Measurements from ENCODE around the gene IRX1.

IRX1 gene

DNA sequence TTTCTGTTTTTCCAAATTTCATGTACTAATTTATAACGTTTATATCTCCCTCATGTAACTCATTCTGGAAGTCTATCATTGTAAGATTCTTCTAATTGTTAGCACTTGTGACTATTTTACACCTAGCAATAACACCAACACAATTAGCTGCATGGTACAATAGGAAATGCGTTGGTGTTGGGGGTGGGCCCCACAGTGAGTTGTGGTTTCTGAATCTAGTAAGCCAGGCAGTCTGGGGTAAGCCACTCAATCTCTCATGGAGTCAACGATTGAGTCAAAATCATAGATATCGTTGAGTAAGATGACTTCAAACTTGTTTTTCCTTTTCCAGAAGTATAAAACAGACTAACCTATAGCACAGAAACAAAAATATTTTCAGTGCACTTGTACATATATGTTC is 30.0 kb downstream of the IRX1 start:
- Histone ChIP-seq H3K27me3 (replicated peaks in 2 of 5; ENCODE audit: control insufficient read depth in 4 of 5, insufficient read depth in 5 of 5, low read length in 4 of 5) (peaks cover 0 to 4% (median 0%) of the 10 kb centered on the region in 5 experiments), H3K4me1 (ENCODE audit: control extremely low read depth in 1 of 4, control insufficient read depth in 4 of 4, insufficient read depth in 4 of 4, low read length in 3 of 4) (no peaks in the 10 kb centered on the region), H3K9me3 (ENCODE audit: control extremely low read depth in 1 of 5, control insufficient read depth in 4 of 5, insufficient read depth in 2 of 5, low read depth in 1 of 5, low read length in 4 of 5) (no peaks in the 10 kb centered on the region), H3K27ac (ENCODE audit: insufficient read depth in 1 of 2, low read depth in 1 of 2, low read length in 2 of 2, poor library complexity in 1 of 2, severe bottlenecking in 2 of 2) (no peak overlapping the region), H3K36me3 (ENCODE audit: control insufficient read depth in 4 of 4, insufficient read depth in 4 of 4, low read length in 3 of 4) (no peaks in the 10 kb centered on the region), H3K4me3 (ENCODE audit: control insufficient read depth in 1 of 7, extremely low read depth in 1 of 7, insufficient read depth in 4 of 7, low read depth in 2 of 7, low read length in 6 of 7) (no peak overlapping the region)
- CTCF ChIA-PET, result no interaction called here
- no peak for DNase-seq
- 88% methylated on average over 4 of the region's 4 CpGs for WGBS (ENCODE audit: insufficient coverage)
- POLR2A ChIA-PET, result no interaction called here

DNA sequence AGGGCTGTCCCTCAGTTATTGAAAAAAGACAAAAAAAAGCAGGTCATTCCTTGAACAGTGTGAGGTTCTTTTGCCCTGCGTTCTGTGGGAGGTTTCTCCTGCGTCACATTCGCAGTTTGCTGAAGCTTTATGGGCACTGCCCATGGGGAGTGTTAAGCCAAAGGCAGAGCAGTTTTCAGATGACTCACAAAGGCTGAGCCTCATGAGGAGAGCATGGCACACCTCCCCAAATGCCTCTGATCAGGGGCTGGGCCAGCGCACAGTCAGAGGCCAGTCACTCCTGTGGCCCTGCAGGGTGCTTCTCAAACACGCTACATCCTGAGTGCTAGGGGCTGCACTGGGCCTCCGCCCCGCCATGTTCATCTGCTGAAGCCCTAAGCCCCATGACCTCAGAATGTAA is 38.4 kb downstream of the IRX1 start:
- POLR2A ChIA-PET, result no interaction called here
- CTCF ChIA-PET, result no interaction called here
- no peak overlapping the region for H3K27ac ChIP-seq (ENCODE audit: insufficient read depth in 1 of 2, low read depth in 1 of 2, low read length in 2 of 2, poor library complexity in 1 of 2, severe bottlenecking in 2 of 2)

DNA sequence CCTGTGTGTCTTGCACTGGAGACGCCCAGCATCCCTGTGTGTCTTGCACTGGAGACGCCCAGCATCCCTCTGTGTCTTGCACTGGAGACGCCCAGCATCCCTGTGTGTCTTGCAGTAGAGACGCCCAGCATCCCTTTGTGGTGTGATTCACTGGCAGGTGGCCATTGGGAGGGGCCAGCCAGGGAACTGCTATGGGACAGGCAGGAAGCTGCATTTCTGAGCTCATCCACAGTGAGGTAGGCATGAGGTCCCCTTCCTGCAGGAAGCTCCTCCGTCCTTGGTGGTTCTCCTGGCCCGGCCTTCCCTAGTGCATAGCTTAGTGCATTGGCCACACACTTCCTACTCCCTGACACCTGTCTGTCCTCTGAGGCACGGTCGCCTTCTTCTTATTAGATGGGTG is 43.5 kb downstream of the IRX1 start:
- H3K27me3 ChIP-seq (replicated peaks in 2 of 5; ENCODE audit: control insufficient read depth in 4 of 5, insufficient read depth in 5 of 5, low read length in 4 of 5), result peaks cover 0 to 2% (median 0%) of the 10 kb centered on the region in 5 experiments

More for the DNA sequence above, 38.4 kb downstream of the IRX1 start:
- no peaks in the 10 kb centered on the region for H3K9me3 ChIP-seq (ENCODE audit: control extremely low read depth in 1 of 5, control insufficient read depth in 4 of 5, insufficient read depth in 2 of 5, low read depth in 1 of 5, low read length in 4 of 5)
- DNase-seq, result no peak
- no peaks in the 10 kb centered on the region for H3K4me1 ChIP-seq (ENCODE audit: control extremely low read depth in 1 of 4, control insufficient read depth in 4 of 4, insufficient read depth in 4 of 4, low read length in 3 of 4)
- H3K4me3 ChIP-seq (ENCODE audit: control insufficient read depth in 1 of 7, extremely low read depth in 1 of 7, insufficient read depth in 4 of 7, low read depth in 2 of 7, low read length in 6 of 7), result no peak overlapping the region
- 100% methylated on average over 7 of the region's 7 CpGs for WGBS (ENCODE audit: insufficient coverage)
- H3K27me3 ChIP-seq (replicated peaks in 2 of 5; ENCODE audit: control insufficient read depth in 4 of 5, insufficient read depth in 5 of 5, low read length in 4 of 5), result peaks cover 0 to 4% (median 0%) of the 10 kb centered on the region in 5 experiments
- no peaks in the 10 kb centered on the region for H3K36me3 ChIP-seq (ENCODE audit: control insufficient read depth in 4 of 4, insufficient read depth in 4 of 4, low read length in 3 of 4)

DNA sequence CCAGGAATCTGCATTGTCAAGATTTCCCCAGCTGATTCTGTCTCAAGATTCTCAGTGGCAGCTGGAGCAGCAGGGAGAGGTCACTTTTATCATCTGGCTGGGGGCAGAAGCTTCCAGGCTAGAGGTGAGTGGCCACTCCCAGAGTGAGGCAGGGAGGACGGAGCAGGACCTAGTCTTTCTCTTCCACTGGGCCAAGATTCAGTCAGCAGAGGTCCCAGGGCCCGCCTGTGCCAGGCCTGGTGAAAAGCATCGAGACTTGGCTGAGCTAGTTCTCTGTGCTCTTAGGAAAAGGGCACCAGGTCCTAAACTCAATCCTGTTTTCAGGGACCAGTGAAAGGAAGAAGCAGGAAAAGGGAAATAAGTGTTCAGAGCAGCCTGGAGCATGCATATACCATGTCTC is 46.6 kb downstream of the IRX1 start:
- no peak overlapping the region for H3K4me3 ChIP-seq (ENCODE audit: control insufficient read depth in 1 of 7, extremely low read depth in 1 of 7, insufficient read depth in 4 of 7, low read depth in 2 of 7, low read length in 6 of 7)
- DNase-seq, result no peak
- peaks cover 0 to 2% (median 0%) of the 10 kb centered on the region in 5 experiments for H3K27me3 ChIP-seq (replicated peaks in 2 of 5; ENCODE audit: control insufficient read depth in 4 of 5, insufficient read depth in 5 of 5, low read length in 4 of 5)
- H3K27ac ChIP-seq (ENCODE audit: insufficient read depth in 1 of 2, low read depth in 1 of 2, low read length in 2 of 2, poor library complexity in 1 of 2, severe bottlenecking in 2 of 2), result no peak overlapping the region
- 91% methylated on average over 3 of the region's 3 CpGs for WGBS (ENCODE audit: insufficient coverage)
- no peaks in the 10 kb centered on the region for H3K9me3 ChIP-seq (ENCODE audit: control extremely low read depth in 1 of 5, control insufficient read depth in 4 of 5, insufficient read depth in 2 of 5, low read depth in 1 of 5, low read length in 4 of 5)
- H3K4me1 ChIP-seq (ENCODE audit: control extremely low read depth in 1 of 4, control insufficient read depth in 4 of 4, insufficient read depth in 4 of 4, low read length in 3 of 4), result no peaks in the 10 kb centered on the region
- POLR2A ChIA-PET, result no interaction called here
- CTCF ChIA-PET, result interaction anchor here (1.2 kb wide), 1 partner anchor 232 kb away, joined by 4 read pairs; no protein-coding TSS in a partner anchor
- H3K36me3 ChIP-seq (ENCODE audit: control insufficient read depth in 4 of 4, insufficient read depth in 4 of 4, low read length in 3 of 4), result no peaks in the 10 kb centered on the region

More for the DNA sequence above, 43.5 kb downstream of the IRX1 start:
- DNase-seq, result no peak
- Histone ChIP-seq H3K36me3 (ENCODE audit: control insufficient read depth in 4 of 4, insufficient read depth in 4 of 4, low read length in 3 of 4) (no peaks in the 10 kb centered on the region), H3K4me1 (ENCODE audit: control extremely low read depth in 1 of 4, control insufficient read depth in 4 of 4, insufficient read depth in 4 of 4, low read length in 3 of 4) (no peaks in the 10 kb centered on the region), H3K9me3 (ENCODE audit: control extremely low read depth in 1 of 5, control insufficient read depth in 4 of 5, insufficient read depth in 2 of 5, low read depth in 1 of 5, low read length in 4 of 5) (no peaks in the 10 kb centered on the region), H3K27ac (ENCODE audit: insufficient read depth in 1 of 2, low read depth in 1 of 2, low read length in 2 of 2, poor library complexity in 1 of 2, severe bottlenecking in 2 of 2) (no peak overlapping the region), H3K4me3 (ENCODE audit: control insufficient read depth in 1 of 7, extremely low read depth in 1 of 7, insufficient read depth in 4 of 7, low read depth in 2 of 7, low read length in 6 of 7) (no peak overlapping the region)
- ChIA-PET POLR2A (no interaction called here), CTCF (no interaction called here)
- 89% methylated on average over 2 of the region's 8 CpGs for WGBS (ENCODE audit: insufficient coverage)

DNA sequence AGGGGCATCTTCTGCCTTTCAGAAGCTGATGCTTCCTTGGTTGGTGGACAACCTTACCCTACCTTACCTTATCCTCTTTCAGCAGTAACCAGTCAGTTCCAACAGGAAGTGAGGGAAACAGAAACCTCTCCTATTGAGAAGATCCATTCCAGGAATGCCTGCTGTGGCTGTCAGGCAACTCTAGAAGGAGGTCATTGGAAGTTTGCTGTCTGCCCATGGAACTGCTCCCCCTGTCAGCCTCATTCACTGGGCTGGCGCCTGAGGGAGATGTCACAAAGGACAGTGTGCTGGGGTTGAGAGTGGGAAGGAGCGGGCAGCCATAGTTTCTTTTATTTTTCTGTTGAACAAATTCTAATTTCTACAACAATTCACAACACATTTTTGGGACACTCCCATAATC is 54.7 kb downstream of the IRX1 start:
- DNase-seq, result no peak
- no peaks in the 10 kb centered on the region for H3K27me3 ChIP-seq (replicated peaks in 2 of 5; ENCODE audit: control insufficient read depth in 4 of 5, insufficient read depth in 5 of 5, low read length in 4 of 5)
- WGBS (ENCODE audit: insufficient coverage), result 60% methylated on average over 1 of the region's 2 CpGs
- no peak overlapping the region for H3K27ac ChIP-seq (ENCODE audit: insufficient read depth in 1 of 2, low read depth in 1 of 2, low read length in 2 of 2, poor library complexity in 1 of 2, severe bottlenecking in 2 of 2)
- H3K4me3 ChIP-seq (ENCODE audit: control insufficient read depth in 1 of 7, extremely low read depth in 1 of 7, insufficient read depth in 4 of 7, low read depth in 2 of 7, low read length in 6 of 7), result no peak overlapping the region
- no peaks in the 10 kb centered on the region for H3K9me3 ChIP-seq (ENCODE audit: control extremely low read depth in 1 of 5, control insufficient read depth in 4 of 5, insufficient read depth in 2 of 5, low read depth in 1 of 5, low read length in 4 of 5)
- H3K36me3 ChIP-seq (ENCODE audit: control insufficient read depth in 4 of 4, insufficient read depth in 4 of 4, low read length in 3 of 4), result no peaks in the 10 kb centered on the region
- H3K4me1 ChIP-seq (ENCODE audit: control extremely low read depth in 1 of 4, control insufficient read depth in 4 of 4, insufficient read depth in 4 of 4, low read length in 3 of 4), result no peaks in the 10 kb centered on the region
- ChIA-PET POLR2A (no interaction called here), CTCF (no interaction called here)

DNA sequence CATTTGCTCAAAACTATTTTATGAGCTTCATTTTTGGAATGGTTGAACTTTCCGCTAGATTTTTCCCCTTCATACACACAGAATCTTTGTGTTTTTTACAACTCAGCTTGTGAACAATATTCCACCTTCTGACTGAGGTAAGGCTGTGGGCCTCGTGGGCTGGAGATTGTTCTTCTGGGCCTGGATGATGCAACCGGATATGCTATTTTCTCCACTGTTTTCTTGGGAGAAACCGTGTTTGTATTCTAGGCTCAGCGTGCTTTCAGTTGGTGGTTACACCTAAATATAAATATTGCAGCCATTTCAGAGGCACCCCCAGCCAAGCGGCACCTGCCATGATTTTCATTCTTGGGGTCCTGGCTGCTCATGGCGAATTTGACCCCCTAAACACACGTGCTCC is 55.2 kb downstream of the IRX1 start:
- no peak overlapping the region for H3K4me3 ChIP-seq (ENCODE audit: control insufficient read depth in 1 of 7, extremely low read depth in 1 of 7, insufficient read depth in 4 of 7, low read depth in 2 of 7, low read length in 6 of 7)
- CTCF ChIA-PET, result no interaction called here
- POLR2A ChIA-PET, result no interaction called here
- H3K36me3 ChIP-seq (ENCODE audit: control insufficient read depth in 4 of 4, insufficient read depth in 4 of 4, low read length in 3 of 4), result no peaks in the 10 kb centered on the region
- 93% methylated on average over 7 of the region's 8 CpGs for WGBS (ENCODE audit: insufficient coverage)
- H3K4me1 ChIP-seq (ENCODE audit: control extremely low read depth in 1 of 4, control insufficient read depth in 4 of 4, insufficient read depth in 4 of 4, low read length in 3 of 4), result no peaks in the 10 kb centered on the region
- DNase-seq, result no peak
- peaks cover 0 to under 1% (median 0%) of the 10 kb centered on the region in 5 experiments for H3K27me3 ChIP-seq (replicated peaks in 2 of 5; ENCODE audit: control insufficient read depth in 4 of 5, insufficient read depth in 5 of 5, low read length in 4 of 5)
- H3K9me3 ChIP-seq (ENCODE audit: control extremely low read depth in 1 of 5, control insufficient read depth in 4 of 5, insufficient read depth in 2 of 5, low read depth in 1 of 5, low read length in 4 of 5), result no peaks in the 10 kb centered on the region
- no peak overlapping the region for H3K27ac ChIP-seq (ENCODE audit: insufficient read depth in 1 of 2, low read depth in 1 of 2, low read length in 2 of 2, poor library complexity in 1 of 2, severe bottlenecking in 2 of 2)
